DMS153 (cell line): ENCODE results near the gene DBX2.
"Not testable (repeated sequence)": the region's sequence is repeated elsewhere in the genome, so short reads cannot be mapped to it uniquely, and the experiment has no call there.

ENCODE experiments used
- DNase-seq: peaks from one replicate; lab custom pipeline; 2025; lab: John Stamatoyannopoulos, UW

DBX2 gene

GRCh38 chr12:45050751-45051571 lies at the start of gene DBX2:
Gene DBX2, minus strand, starts transcription at chr12:45051099. Its CDS starts 172 bp downstream, at chr12:45050927.
- DNase-seq: no peak

- DNase-seq: no peak
Observed at GRCh38 chr12:45098766-45099165, 47.9 kb upstream of the DBX2 start.

GRCh38 chr12:45095417-45095816 lies 44.5 kb upstream of the DBX2 start:
- not testable (repeated sequence) for DNase-seq

GRCh38 chr12:45093051-45093450 lies 42.2 kb upstream of the DBX2 start:
- no peak for DNase-seq

- DNase-seq: no peak
Observed at GRCh38 chr12:45089411-45090075, 38.6 kb upstream of the DBX2 start.

- no peak for DNase-seq
Observed at GRCh38 chr12:45088608-45089007, 37.7 kb upstream of the DBX2 start.

- DNase-seq: not testable (repeated sequence)
Observed at GRCh38 chr12:45084248-45084647, 33.3 kb upstream of the DBX2 start.

- no peak for DNase-seq
Observed at GRCh38 chr12:45077251-45077650, 26.4 kb upstream of the DBX2 start.

- DNase-seq: no peak
Observed at GRCh38 chr12:45076417-45077026, 25.6 kb upstream of the DBX2 start.

- no peak for DNase-seq
Observed at GRCh38 chr12:45075587-45076282, 24.8 kb upstream of the DBX2 start.

- DNase-seq: no peak
Observed at GRCh38 chr12:45065125-45065626, 14.3 kb upstream of the DBX2 start.

- DNase-seq: no peak
Observed at GRCh38 chr12:45060976-45061375, 10.1 kb upstream of the DBX2 start.

- DNase-seq: no peak
Observed at GRCh38 chr12:45051572-45052125, 750 bp upstream of the DBX2 start.

- DNase-seq: no peak
Observed at GRCh38 chr12:45049912-45050750, 768 bp downstream of the DBX2 start.

GRCh38 chr12:45042599-45042998 lies 8.3 kb downstream of the DBX2 start:
- no peak for DNase-seq

GRCh38 chr12:45040977-45041376 lies 9.9 kb downstream of the DBX2 start:
- no peak for DNase-seq

GRCh38 chr12:45039757-45040156 lies 11.1 kb downstream of the DBX2 start:
- no peak for DNase-seq

- DNase-seq: no peak
Observed at GRCh38 chr12:45034861-45035265, 16.0 kb downstream of the DBX2 start.

GRCh38 chr12:45017916-45018315 lies 33.0 kb downstream of the DBX2 start:
- no peak for DNase-seq

- DNase-seq: no peak
Observed at GRCh38 chr12:45014396-45014795, 36.5 kb downstream of the DBX2 start.

- DNase-seq: no peak
Observed at GRCh38 chr12:45012749-45013148, 38.1 kb downstream of the DBX2 start.
